CD4-positive, alpha-beta T cell treated with Interleukin-6 for 4 hours (primary cell): Measurements from ENCODE around the gene SKOR1.

Experiments used
- DNase-seq: peaks from one replicate; pipeline ENCODE4 v3.0.0-alpha.2; 2020; ENCODE audit warnings: mixed read lengths

SKOR1 gene

GRCh38 chr15:67824976-67825880 is at the start of gene SKOR1:
Gene SKOR1 (plus strand): TSS chr15:67825509. CDS start chr15:67825603, 94 bp downstream.
- no peak for DNase-seq

GRCh38 chr15:67775998-67776397 is 49.3 kb upstream of the SKOR1 start:
- no peak for DNase-seq

GRCh38 chr15:67776600-67776999 is 48.7 kb upstream of the SKOR1 start:
- DNase-seq, result no peak

- no peak for DNase-seq
Observed at GRCh38 chr15:67777071-67777470, 48.2 kb upstream of the SKOR1 start.

GRCh38 chr15:67777773-67778172 is 47.5 kb upstream of the SKOR1 start:
- no peak for DNase-seq

GRCh38 chr15:67778968-67779548 is 46.3 kb upstream of the SKOR1 start:
- DNase-seq, result no peak

- DNase-seq, result no peak
Observed at GRCh38 chr15:67779549-67780111, 45.7 kb upstream of the SKOR1 start.

- DNase-seq, result no peak
Observed at GRCh38 chr15:67781061-67781460, 44.2 kb upstream of the SKOR1 start.

- DNase-seq, result no peak
Observed at GRCh38 chr15:67781907-67782690, 43.2 kb upstream of the SKOR1 start.

- no peak for DNase-seq
Observed at GRCh38 chr15:67782691-67782991, 42.7 kb upstream of the SKOR1 start.

GRCh38 chr15:67783303-67783702 is 42.0 kb upstream of the SKOR1 start:
- peak; percentile 68 for DNase-seq

GRCh38 chr15:67784090-67784781 is 41.1 kb upstream of the SKOR1 start:
- peak; percentile 21 for DNase-seq

GRCh38 chr15:67784856-67785430 is 40.4 kb upstream of the SKOR1 start:
- DNase-seq, result no peak

- DNase-seq, result no peak
Observed at GRCh38 chr15:67785431-67785830, 39.9 kb upstream of the SKOR1 start.

- DNase-seq, result no peak
Observed at GRCh38 chr15:67786646-67787045, 38.7 kb upstream of the SKOR1 start.

- DNase-seq, result no peak
Observed at GRCh38 chr15:67788986-67789385, 36.3 kb upstream of the SKOR1 start.

- no peak for DNase-seq
Observed at GRCh38 chr15:67790610-67791319, 34.5 kb upstream of the SKOR1 start.

- DNase-seq, result no peak
Observed at GRCh38 chr15:67792250-67792942, 32.9 kb upstream of the SKOR1 start.

GRCh38 chr15:67794832-67795574 is 30.3 kb upstream of the SKOR1 start:
- DNase-seq, result no peak
